ENCODE data around the gene GSPT1.
A peak's percentile ranks its signal among the peaks of the same experiment; 100 is the strongest.
"Not testable (repeated sequence)": the region's sequence is repeated elsewhere in the genome, so short reads cannot be mapped to it uniquely, and the experiment has no call there.

The GSPT1 gene

GRCh38 chr16:11851294-11852091, 64.3 kb downstream of the GSPT1 start, which contains the start of gene RSL1D1:
Gene RSL1D1, minus strand, starts transcription at chr16:11851542. Its CDS starts 30 bp downstream, at chr16:11851512.
- DNase-seq = peak; percentile 67 to 75

- no peak for DNase-seq
Measured at GRCh38 chr16:11848842-11849241, 66.9 kb downstream of the GSPT1 start.

GRCh38 chr16:11844499-11844898, 71.3 kb downstream of the GSPT1 start:
- DNase-seq = no peak

GRCh38 chr16:11843861-11844260, 71.9 kb downstream of the GSPT1 start:
- DNase-seq = no peak

GRCh38 chr16:11843206-11843605, 72.5 kb downstream of the GSPT1 start:
- DNase-seq = no peak

- no peak for DNase-seq
Measured at GRCh38 chr16:11841026-11841425, 74.7 kb downstream of the GSPT1 start.

- DNase-seq = no peak
Measured at GRCh38 chr16:11836650-11837244, 79.0 kb downstream of the GSPT1 start.

GRCh38 chr16:11835891-11836649, 79.7 kb downstream of the GSPT1 start:
- no peak for DNase-seq

- DNase-seq = no peak
Measured at GRCh38 chr16:11835309-11835708, 80.4 kb downstream of the GSPT1 start.

GRCh38 chr16:11833951-11834695, 81.6 kb downstream of the GSPT1 start:
- no peak for DNase-seq

- DNase-seq = no peak
Measured at GRCh38 chr16:11828696-11829095, 87.1 kb downstream of the GSPT1 start.

- DNase-seq = not testable (repeated sequence)
Measured at GRCh38 chr16:11825520-11826165, 90.1 kb downstream of the GSPT1 start.

GRCh38 chr16:11824362-11824761, 91.4 kb downstream of the GSPT1 start:
- no peak for DNase-seq

GRCh38 chr16:11823645-11824044, 92.1 kb downstream of the GSPT1 start:
- DNase-seq = not testable (repeated sequence)

- DNase-seq = no peak
Measured at GRCh38 chr16:11819798-11820197, 96.0 kb downstream of the GSPT1 start.

- DNase-seq = not testable (repeated sequence)
Measured at GRCh38 chr16:11818970-11819369, 96.8 kb downstream of the GSPT1 start.

Data from NCI-H187 (cell line).